Measurements from ENCODE around the gene IL15RA. TPM values are rescaled to one million over a fixed set of nuclear protein-coding genes. Genes with fewer than 3 reads are reported as not detected.

The IL15RA gene
- total RNA-seq, 4 donors from 2014 or later: 7.1 to 15.6 (median 11.0) TPM

DNA sequence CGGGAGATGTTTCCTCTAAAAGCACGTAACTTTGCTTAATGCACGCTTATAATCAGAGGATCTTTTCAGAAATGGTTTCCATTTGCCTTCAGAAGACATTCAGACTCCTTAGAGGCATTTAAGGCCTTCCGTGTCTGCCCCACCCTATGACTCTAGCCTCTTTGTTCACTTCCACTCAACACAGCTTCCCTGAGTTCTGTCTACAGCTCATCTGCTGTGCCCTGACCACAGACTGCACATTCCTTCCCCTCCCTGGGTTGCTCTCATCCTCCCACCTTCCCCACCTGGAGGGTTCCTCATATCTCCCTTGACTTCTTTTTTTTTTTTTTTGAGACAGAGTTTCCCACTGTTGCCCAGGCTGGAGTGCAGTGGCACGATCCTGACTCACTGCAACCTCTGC lies 70.7 kb downstream of the IL15RA start:
- H3K27ac ChIP-seq: peak overlapping the region; percentile 1 to 65 (median 41)
- peaks cover 21 to 81% (median 23%) of the 10 kb centered on the region in 3 donors for H3K36me3 ChIP-seq
- intact Hi-C loops (cut with DNase I): no loop called here
- TF ChIP-seq, protein P1, sequence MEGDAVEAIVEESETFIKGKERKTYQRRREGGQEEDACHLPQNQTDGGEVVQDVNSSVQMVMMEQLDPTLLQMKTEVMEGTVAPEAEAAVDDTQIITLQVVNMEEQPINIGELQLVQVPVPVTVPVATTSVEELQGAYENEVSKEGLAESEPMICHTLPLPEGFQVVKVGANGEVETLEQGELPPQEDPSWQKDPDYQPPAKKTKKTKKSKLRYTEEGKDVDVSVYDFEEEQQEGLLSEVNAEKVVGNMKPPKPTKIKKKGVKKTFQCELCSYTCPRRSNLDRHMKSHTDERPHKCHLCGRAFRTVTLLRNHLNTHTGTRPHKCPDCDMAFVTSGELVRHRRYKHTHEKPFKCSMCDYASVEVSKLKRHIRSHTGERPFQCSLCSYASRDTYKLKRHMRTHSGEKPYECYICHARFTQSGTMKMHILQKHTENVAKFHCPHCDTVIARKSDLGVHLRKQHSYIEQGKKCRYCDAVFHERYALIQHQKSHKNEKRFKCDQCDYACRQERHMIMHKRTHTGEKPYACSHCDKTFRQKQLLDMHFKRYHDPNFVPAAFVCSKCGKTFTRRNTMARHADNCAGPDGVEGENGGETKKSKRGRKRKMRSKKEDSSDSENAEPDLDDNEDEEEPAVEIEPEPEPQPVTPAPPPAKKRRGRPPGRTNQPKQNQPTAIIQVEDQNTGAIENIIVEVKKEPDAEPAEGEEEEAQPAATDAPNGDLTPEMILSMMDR (IDR thresholded peaks at IDR 0.05): no peak
- no peak for TF ChIP-seq POLR2A (IDR thresholded peaks at IDR 0.05)
- H3K27me3 ChIP-seq: no peaks in the 10 kb centered on the region
- DNase-seq: no peak
- H3K9me3 ChIP-seq: no peaks in the 10 kb centered on the region
- no peak overlapping the region for H3K4me3 ChIP-seq
- 70 to 79% methylated on average over 5 of the region's 5 CpGs for WGBS, 2 donors
- H3K4me1 ChIP-seq: peaks cover 0 to 15% (median 3%) of the 10 kb centered on the region in 3 donors

DNA sequence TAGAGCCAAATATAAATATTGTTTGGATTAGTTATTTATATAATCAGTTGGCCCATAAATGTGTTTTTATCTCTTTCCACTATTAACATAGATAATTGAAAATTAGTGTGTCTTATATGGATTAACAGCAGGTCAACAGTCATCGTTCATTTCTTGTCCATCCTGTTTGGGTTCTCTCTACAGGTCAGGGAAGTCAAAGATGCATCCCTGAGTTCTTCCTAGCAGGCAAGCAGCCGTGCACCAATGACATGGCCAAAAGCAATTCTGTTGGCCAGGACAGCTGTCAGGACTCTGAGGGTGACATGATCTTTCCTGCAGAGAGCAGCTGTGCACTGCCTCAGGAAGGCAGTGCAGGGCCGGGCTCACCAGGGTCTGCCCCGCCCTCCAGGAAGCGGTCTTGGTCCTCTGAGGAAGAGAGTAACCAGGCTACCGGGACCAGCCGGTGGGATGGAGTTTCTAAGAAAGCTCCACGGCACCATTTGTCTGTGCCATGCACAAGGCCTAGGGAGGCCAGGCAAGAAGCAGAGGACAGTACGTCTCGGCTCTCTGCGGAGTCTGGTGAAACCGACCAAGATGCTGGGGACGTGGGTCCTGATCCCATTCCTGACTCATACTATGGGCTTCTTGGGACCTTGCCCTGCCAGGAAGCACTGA lies 71.4 kb downstream of the IL15RA start:
- DNase-seq: no peak
- intact Hi-C loops (cut with DNase I): no loop called here
- TF ChIP-seq POLR2A (IDR thresholded peaks at IDR 0.05): no peak
- TF ChIP-seq, protein P1 (IDR thresholded peaks at IDR 0.05): no peak
- 71 to 76% methylated on average over 5 to 9 of the region's 13 CpGs for WGBS, 2 donors
- Histone ChIP-seq H3K27me3 (no peaks in the 10 kb centered on the region), H3K36me3 (peaks cover 14 to 75% (median 20%) of the 10 kb centered on the region in 3 donors), H3K9me3 (no peaks in the 10 kb centered on the region), H3K4me1 (peaks cover 0 to 15% (median 3%) of the 10 kb centered on the region in 3 donors), H3K4me3 (no peak overlapping the region), H3K27ac (peak overlapping the region; percentile 1 to 65 (median 41))

DNA sequence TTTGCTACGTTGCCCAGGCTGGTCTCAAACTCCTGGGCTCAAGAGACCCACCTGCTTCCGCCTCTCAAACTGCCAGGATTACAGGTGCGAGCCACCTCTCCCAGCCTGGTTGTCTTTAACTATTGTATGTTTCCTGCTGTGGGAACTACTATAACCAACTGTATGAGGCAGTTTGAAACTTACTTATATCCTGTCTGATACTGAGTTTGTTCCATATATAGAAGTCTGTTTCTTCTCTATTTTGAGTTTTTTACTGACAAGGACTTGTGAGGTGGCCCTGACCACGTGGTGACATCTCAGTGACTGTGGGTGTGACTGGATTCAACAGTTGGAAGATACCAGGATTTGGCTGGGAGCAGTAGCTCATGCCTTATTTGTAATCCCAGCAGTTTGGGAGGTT lies 73.1 kb downstream of the IL15RA start:
- Histone ChIP-seq H3K4me1 (peaks cover 0 to 15% (median 3%) of the 10 kb centered on the region in 3 donors), H3K9me3 (no peaks in the 10 kb centered on the region), H3K36me3 (peaks cover 0 to 57% (median 6%) of the 10 kb centered on the region in 3 donors), H3K4me3 (no peak overlapping the region), H3K27me3 (no peaks in the 10 kb centered on the region), H3K27ac (no peak overlapping the region)
- 65 to 70% methylated on average over 4 of the region's 4 CpGs for WGBS, 2 donors
- TF ChIP-seq, protein P1 (IDR thresholded peaks at IDR 0.05): no peak
- TF ChIP-seq POLR2A (IDR thresholded peaks at IDR 0.05): no peak
- intact Hi-C loops (cut with DNase I): no loop called here
- no peak for DNase-seq

DNA sequence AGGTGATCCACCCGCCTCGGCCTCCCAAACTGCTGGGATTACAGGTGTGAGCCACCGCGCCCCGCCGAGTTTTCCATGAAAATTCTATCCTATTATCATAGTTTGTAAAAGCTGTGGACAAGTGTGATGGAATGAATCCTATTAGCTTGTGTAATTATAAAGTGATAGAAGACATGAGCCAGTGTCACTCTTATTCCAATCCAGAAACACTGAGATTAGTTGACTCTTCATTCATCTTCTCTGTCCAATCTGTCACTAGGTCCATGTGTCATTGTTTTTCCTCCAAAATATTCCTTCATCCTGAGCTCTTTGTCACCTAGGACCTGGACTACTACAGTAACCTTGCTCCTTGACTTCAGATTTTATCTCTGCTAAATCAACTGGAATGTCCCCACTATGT lies 73.8 kb downstream of the IL15RA start:
- Histone ChIP-seq H3K4me1 (peaks cover 0 to 15% (median 3%) of the 10 kb centered on the region in 3 donors), H3K36me3 (peaks cover 0 to 55% (median 5%) of the 10 kb centered on the region in 3 donors), H3K9me3 (no peaks in the 10 kb centered on the region), H3K27me3 (no peaks in the 10 kb centered on the region), H3K27ac (no peak overlapping the region), H3K4me3 (no peak overlapping the region)
- whole genome bisulfite sequencing, 2 donors: 85 to 98% methylated on average over 6 of the region's 6 CpGs
- TF ChIP-seq, protein P1 (IDR thresholded peaks at IDR 0.05): no peak
- no peak for TF ChIP-seq POLR2A (IDR thresholded peaks at IDR 0.05)
- intact Hi-C loops (cut with DNase I): no loop called here
- no peak for DNase-seq

DNA sequence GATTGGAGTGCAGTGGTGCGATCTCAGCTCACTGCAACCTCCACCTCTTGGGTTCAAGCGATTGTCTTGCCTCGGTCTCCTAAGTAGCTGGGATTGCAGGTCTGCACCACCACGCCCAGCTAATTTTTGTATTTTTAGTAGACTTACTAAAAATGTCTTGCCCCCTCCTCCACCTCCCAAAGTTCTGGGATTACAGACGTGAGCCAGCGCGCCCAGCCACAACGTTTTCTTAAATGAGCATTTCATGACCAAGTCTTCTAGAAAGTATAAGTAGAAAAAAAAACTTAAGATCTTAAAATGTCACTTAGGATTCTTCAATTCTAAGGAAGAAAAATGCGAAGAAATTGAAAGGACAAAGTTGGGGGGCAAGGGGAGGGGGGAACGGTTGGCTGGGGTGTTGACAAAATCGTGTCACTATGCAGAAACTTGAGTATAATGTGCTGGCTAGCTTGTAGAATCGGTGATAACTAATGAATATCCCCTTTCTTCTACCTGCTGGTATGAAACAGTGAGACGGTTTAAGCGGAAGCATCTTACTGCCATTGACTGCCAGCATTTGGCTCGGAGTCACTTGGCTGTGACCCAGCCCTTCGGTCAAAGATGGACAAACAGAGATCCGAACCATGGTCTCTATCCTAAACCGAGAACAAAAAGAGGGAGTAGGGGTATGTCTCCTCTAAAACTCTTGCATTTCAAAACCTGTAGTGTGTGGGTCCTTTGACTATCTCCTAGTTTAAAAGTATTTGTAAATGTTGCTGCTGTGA lies 74.7 kb downstream of the IL15RA start:
- no peak for DNase-seq

More for the DNA sequence above, 74.7 kb downstream of the IL15RA start:
- Histone ChIP-seq H3K9me3 (peaks cover 0 to 8% (median 0%) of the 10 kb centered on the region in 3 donors), H3K4me1 (peaks cover 0 to 15% (median 3%) of the 10 kb centered on the region in 3 donors), H3K36me3 (peaks cover 0 to 56% (median 5%) of the 10 kb centered on the region in 3 donors), H3K27me3 (no peaks in the 10 kb centered on the region), H3K27ac (no peak overlapping the region), H3K4me3 (no peak overlapping the region)
- TF ChIP-seq POLR2A (IDR thresholded peaks at IDR 0.05): no peak
- TF ChIP-seq, protein P1 (IDR thresholded peaks at IDR 0.05): no peak
- intact Hi-C loops (cut with DNase I): no loop called here
- 90 to 91% methylated on average over 17 to 18 of the region's 18 CpGs for WGBS, 2 donors

Data from esophagus squamous epithelium (tissue), 5 donors.